ENCODE data around the gene ABCA12.

ABCA12 gene

GRCh38 chr2:215136669-215137328, 1.6 kb downstream of the ABCA12 start:
- TF ChIP-seq POLR2AphosphoS5 (IDR thresholded peaks at IDR 0.05; ENCODE audit: low read depth, low read length) (no peak), FOXP2 (optimal IDR thresholded peaks at IDR 0.05; ENCODE audit: borderline replicate concordance, extremely low read depth, extremely low read length, insufficient read depth) (no peak), SIN3A (IDR thresholded peaks at IDR 0.05; ENCODE audit: borderline replicate concordance, insufficient read depth, low read length) (no peak), TAF1 (IDR thresholded peaks at IDR 0.05; ENCODE audit: borderline replicate concordance, insufficient read depth, low read length) (no peak)
- TF ChIP-seq, protein P1, sequence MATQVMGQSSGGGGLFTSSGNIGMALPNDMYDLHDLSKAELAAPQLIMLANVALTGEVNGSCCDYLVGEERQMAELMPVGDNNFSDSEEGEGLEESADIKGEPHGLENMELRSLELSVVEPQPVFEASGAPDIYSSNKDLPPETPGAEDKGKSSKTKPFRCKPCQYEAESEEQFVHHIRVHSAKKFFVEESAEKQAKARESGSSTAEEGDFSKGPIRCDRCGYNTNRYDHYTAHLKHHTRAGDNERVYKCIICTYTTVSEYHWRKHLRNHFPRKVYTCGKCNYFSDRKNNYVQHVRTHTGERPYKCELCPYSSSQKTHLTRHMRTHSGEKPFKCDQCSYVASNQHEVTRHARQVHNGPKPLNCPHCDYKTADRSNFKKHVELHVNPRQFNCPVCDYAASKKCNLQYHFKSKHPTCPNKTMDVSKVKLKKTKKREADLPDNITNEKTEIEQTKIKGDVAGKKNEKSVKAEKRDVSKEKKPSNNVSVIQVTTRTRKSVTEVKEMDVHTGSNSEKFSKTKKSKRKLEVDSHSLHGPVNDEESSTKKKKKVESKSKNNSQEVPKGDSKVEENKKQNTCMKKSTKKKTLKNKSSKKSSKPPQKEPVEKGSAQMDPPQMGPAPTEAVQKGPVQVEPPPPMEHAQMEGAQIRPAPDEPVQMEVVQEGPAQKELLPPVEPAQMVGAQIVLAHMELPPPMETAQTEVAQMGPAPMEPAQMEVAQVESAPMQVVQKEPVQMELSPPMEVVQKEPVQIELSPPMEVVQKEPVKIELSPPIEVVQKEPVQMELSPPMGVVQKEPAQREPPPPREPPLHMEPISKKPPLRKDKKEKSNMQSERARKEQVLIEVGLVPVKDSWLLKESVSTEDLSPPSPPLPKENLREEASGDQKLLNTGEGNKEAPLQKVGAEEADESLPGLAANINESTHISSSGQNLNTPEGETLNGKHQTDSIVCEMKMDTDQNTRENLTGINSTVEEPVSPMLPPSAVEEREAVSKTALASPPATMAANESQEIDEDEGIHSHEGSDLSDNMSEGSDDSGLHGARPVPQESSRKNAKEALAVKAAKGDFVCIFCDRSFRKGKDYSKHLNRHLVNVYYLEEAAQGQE (IDR thresholded peaks at IDR 0.05; ENCODE audit: insufficient read depth in 1 of 2, low read depth in 2 of 2, low read length in 2 of 2): no peak

- TF ChIP-seq FOXP2 (optimal IDR thresholded peaks at IDR 0.05; ENCODE audit: borderline replicate concordance, extremely low read depth, extremely low read length, insufficient read depth) (no peak), SIN3A (IDR thresholded peaks at IDR 0.05; ENCODE audit: borderline replicate concordance, insufficient read depth, low read length) (no peak), TAF1 (IDR thresholded peaks at IDR 0.05; ENCODE audit: borderline replicate concordance, insufficient read depth, low read length) (no peak)
- TF ChIP-seq, protein P1 (IDR thresholded peaks at IDR 0.05; ENCODE audit: insufficient read depth in 1 of 2, low read depth in 2 of 2, low read length in 2 of 2): no peak
Measured at GRCh38 chr2:215120401-215120800, 18.0 kb downstream of the ABCA12 start.

- TF ChIP-seq SIN3A (IDR thresholded peaks at IDR 0.05; ENCODE audit: borderline replicate concordance, insufficient read depth, low read length) (no peak), FOXP2 (optimal IDR thresholded peaks at IDR 0.05; ENCODE audit: borderline replicate concordance, extremely low read depth, extremely low read length, insufficient read depth) (no peak), POLR2AphosphoS5 (IDR thresholded peaks at IDR 0.05; ENCODE audit: low read depth, low read length) (no peak), TAF1 (IDR thresholded peaks at IDR 0.05; ENCODE audit: borderline replicate concordance, insufficient read depth, low read length) (no peak)
- TF ChIP-seq, protein P1 (IDR thresholded peaks at IDR 0.05; ENCODE audit: insufficient read depth in 1 of 2, low read depth in 2 of 2, low read length in 2 of 2): no peak
Measured at GRCh38 chr2:215119847-215120246, 18.6 kb downstream of the ABCA12 start.

DNA sequence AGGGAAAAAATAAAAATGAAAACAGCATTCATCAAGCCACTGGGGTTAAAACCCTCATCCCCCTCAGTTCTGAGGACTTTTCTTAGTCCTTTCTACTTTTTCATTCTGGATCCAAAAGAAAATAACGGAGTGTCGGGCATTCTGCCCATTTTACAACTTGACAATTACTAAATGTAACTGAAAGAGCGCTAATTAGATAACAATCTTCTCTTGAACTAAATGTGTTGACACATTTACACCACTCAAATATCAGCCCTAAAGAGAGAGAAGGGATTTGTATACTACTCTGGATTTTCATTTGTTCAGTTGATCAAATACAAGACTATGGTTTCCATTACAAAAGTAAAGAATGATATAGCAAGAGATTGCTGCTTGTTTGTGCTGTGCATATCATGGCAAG, 27.5 kb downstream of the ABCA12 start:
- TF ChIP-seq, protein P1 (IDR thresholded peaks at IDR 0.05; ENCODE audit: insufficient read depth in 1 of 2, low read depth in 2 of 2, low read length in 2 of 2): no peak
- TF ChIP-seq SIN3A (IDR thresholded peaks at IDR 0.05; ENCODE audit: borderline replicate concordance, insufficient read depth, low read length) (no peak), POLR2AphosphoS5 (IDR thresholded peaks at IDR 0.05; ENCODE audit: low read depth, low read length) (no peak), FOXP2 (optimal IDR thresholded peaks at IDR 0.05; ENCODE audit: borderline replicate concordance, extremely low read depth, extremely low read length, insufficient read depth) (no peak), TAF1 (IDR thresholded peaks at IDR 0.05; ENCODE audit: borderline replicate concordance, insufficient read depth, low read length) (no peak)

Measured in PFSK-1 (cell line).